ENCODE results near the gene RNF213. TPM values are rescaled to one million over a fixed set of nuclear protein-coding genes. Genes with fewer than 3 reads are reported as not detected.

RNF213 gene
- total and polyA plus RNA-seq, 2 of the 8 experiments (the other 6 are each of a cell fraction or from before 2014, with no cell fraction given) = 33.8 to 62.8 TPM

DNA sequence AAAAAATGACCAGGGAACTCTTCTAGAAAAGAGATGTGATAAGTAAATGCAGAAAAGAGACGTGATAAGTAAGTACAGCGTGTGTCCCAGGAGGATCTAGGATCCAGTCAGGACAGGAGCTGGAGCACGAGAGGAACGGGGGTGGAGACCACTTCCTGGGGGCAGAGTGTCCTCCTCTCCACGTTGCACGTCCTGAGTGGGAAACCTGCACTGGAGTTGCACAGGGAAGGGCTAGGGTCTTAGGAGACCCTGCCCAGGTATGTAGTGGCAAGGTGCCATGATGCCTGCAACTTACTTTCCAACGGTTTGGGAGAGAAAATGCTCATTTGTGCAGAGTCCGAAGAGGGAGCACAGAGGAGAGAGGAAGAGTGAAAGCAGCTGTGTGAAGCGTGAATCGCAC lies 55.8 kb downstream of the RNF213 start:
- no peak for DNase-seq (ENCODE audit: low read depth in 1 of 2, low spot score in 2 of 2)
- no peaks in the 10 kb centered on the region for H3K27me3 ChIP-seq (replicated peaks in 1 of 4; ENCODE audit: control insufficient read depth in 3 of 4, extremely low read depth in 1 of 4, insufficient read depth in 3 of 4, low read length in 3 of 4)

More for the DNA sequence above, 55.8 kb downstream of the RNF213 start:
- Histone ChIP-seq H4K20me1 (replicated peaks in 1 of 2; ENCODE audit: control insufficient read depth in 1 of 2, insufficient read depth in 2 of 2, low read length in 2 of 2) (peaks cover 0 to 2% of the 10 kb centered on the region in 2 experiments), H2AFZ (ENCODE audit: low read length) (no peak overlapping the region), H3K4ac (replicated peaks; ENCODE audit: insufficient read length, low read depth, low read length) (no peak overlapping the region), H3K27ac (ENCODE audit: low read depth, low read length) (no peak overlapping the region), H2BK20ac (ENCODE audit: low read length) (no peak overlapping the region), H2BK12ac (ENCODE audit: low read depth, low read length) (no peak overlapping the region), H3K4me2 (ENCODE audit: insufficient read depth in 1 of 2, low read depth in 2 of 2, low read length in 2 of 2) (no peak overlapping the region), H4K8ac (ENCODE audit: extremely low read depth, insufficient read depth, low read length) (no peak overlapping the region), H3K23ac (ENCODE audit: insufficient read length) (no peak overlapping the region), H3K14ac (ENCODE audit: insufficient read length) (no peak overlapping the region), H3K4me3 (ENCODE audit: extremely low read depth in 1 of 4, insufficient read depth in 2 of 4, low read depth in 3 of 4, low read length in 4 of 4) (no peak overlapping the region), H3K23me2 (ENCODE audit: low read depth, low read length) (peaks cover 10% of the 10 kb centered on the region; the same call in 1 of the 2 replicates), H3K56ac (replicated peaks; ENCODE audit: insufficient read length, low read depth, low read length) (no peak overlapping the region), H4K91ac (replicated peaks; ENCODE audit: insufficient read length, low read length) (no peak overlapping the region), H2BK5ac (ENCODE audit: low read depth, low read length) (no peak overlapping the region), H3K36me3 (ENCODE audit: control insufficient read depth in 2 of 4, insufficient read depth in 4 of 4, low read length in 3 of 4) (peaks cover 2 to 41% (median 24%) of the 10 kb centered on the region in 4 experiments), H3K79me1 (ENCODE audit: low read depth, low read length) (no peaks in the 10 kb centered on the region), H4K5ac (ENCODE audit: insufficient read length, low read depth, low read length) (no peak overlapping the region), H3K4me1 (replicated peaks in 1 of 4; ENCODE audit: control insufficient read depth in 3 of 4, insufficient read depth in 4 of 4, low read length in 3 of 4) (no peaks in the 10 kb centered on the region), H3K9ac (replicated peaks in 1 of 4; ENCODE audit: extremely low read depth in 1 of 4, low read depth in 3 of 4, low read length in 3 of 4) (no peak overlapping the region), H2BK15ac (ENCODE audit: low read length) (no peak overlapping the region), H2BK120ac (replicated peaks; ENCODE audit: low read depth, low read length) (no peak overlapping the region), H3K9me3 (ENCODE audit: insufficient read depth in 2 of 2, low read depth in 1 of 2, low read length in 1 of 2) (peaks cover 9% of the 10 kb centered on the region in 2 experiments; a peak in 2 of 4 replicates), H2AK5ac (ENCODE audit: low read depth, low read length) (no peak overlapping the region), H3K79me2 (ENCODE audit: control insufficient read depth in 1 of 2, insufficient read depth in 2 of 2, low read length in 2 of 2) (no peaks in the 10 kb centered on the region), H3K18ac (ENCODE audit: extremely low read depth, low read length) (no peak overlapping the region)
- POLR2A ChIA-PET (ENCODE audit: partially characterized antibody) = no interaction called here
- CTCF ChIA-PET (ENCODE audit: partially characterized antibody) = no interaction called here
- WGBS, 2 experiments (ENCODE audit: extremely low coverage in 1 of 2, insufficient coverage in 1 of 2, insufficient read length in 1 of 2, insufficient replicate concordance in 2 of 2, low coverage in 1 of 2, low lambda C conversion rate in 2 of 2, missing lambda C conversion rate in 1 of 2) = 95% methylated on average over 10 of the region's 10 CpGs; no CpG with 5 or more reads in 1 of the 2 experiments
- FAIRE-seq = no peak
- TF ChIP-seq TAF1 (IDR thresholded peaks at IDR 0.05; ENCODE audit: low read depth, low read length) (no peak), EZH2 (IDR thresholded peaks at IDR 0.05; ENCODE audit: low read depth, low read length, severe bottlenecking) (no peak), RXRA (IDR thresholded peaks at IDR 0.05; ENCODE audit: insufficient read depth, low read depth, low read length) (no peak), TAF7 (optimal IDR thresholded peaks at IDR 0.05; ENCODE audit: borderline replicate concordance, low read depth, low read length) (no peak), SIX5 (IDR thresholded peaks at IDR 0.05; ENCODE audit: low read depth, low read length) (no peak), KDM1A (IDR thresholded peaks at IDR 0.05; ENCODE audit: borderline replicate concordance, low read length) (no peak), CBX8 (IDR thresholded peaks at IDR 0.05; ENCODE audit: borderline replicate concordance, low read depth, low read length) (no peak), CEBPB (IDR thresholded peaks at IDR 0.05; ENCODE audit: low read depth, low read length) (no peak), BACH1 (IDR thresholded peaks at IDR 0.05; ENCODE audit: low read length) (no peak)
- TF ChIP-seq, protein P1, sequence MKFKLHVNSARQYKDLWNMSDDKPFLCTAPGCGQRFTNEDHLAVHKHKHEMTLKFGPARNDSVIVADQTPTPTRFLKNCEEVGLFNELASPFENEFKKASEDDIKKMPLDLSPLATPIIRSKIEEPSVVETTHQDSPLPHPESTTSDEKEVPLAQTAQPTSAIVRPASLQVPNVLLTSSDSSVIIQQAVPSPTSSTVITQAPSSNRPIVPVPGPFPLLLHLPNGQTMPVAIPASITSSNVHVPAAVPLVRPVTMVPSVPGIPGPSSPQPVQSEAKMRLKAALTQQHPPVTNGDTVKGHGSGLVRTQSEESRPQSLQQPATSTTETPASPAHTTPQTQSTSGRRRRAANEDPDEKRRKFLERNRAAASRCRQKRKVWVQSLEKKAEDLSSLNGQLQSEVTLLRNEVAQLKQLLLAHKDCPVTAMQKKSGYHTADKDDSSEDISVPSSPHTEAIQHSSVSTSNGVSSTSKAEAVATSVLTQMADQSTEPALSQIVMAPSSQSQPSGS (IDR thresholded peaks at IDR 0.05; ENCODE audit: low read length) = no peak

Measured in H1 (cell line).